ENCODE data around the gene NEB.

GRCh38 chr2:151575338-151575737, 158.9 kb downstream of the NEB start:
- TF ChIP-seq CTCF (IDR thresholded peaks at IDR 0.05; ENCODE audit: low read depth, low read length, poor library complexity, severe bottlenecking) (no peak), EZH2phosphoT487 (IDR thresholded peaks at IDR 0.05; ENCODE audit: borderline replicate concordance, low read length) (no peak)
